Thyroid gland (tissue), 4 donors: Measurements from ENCODE around the gene PTK7. TPM values are rescaled to one million over a fixed set of nuclear protein-coding genes. Genes with fewer than 3 reads are reported as not detected.

Source experiments
- DNase-seq, 2 donors: peaks; one replicate each; pipeline ENCODE4 v3.0.0-alpha.2; 2019
- H3K27ac ChIP-seq, 3 donors: fragments of 200-600 bp; sonication (generic); 1 replicate in 2 of 3; 2 replicates in 1 of 3; pipeline ENCODE4 v1.5.1; 2016 to 2019; ENCODE audit warnings: mild to moderate bottlenecking in 1 of 3, moderate library complexity in 1 of 3
- H3K27me3 ChIP-seq: fragments of 200-600 bp; sonication (generic); one replicate; pipeline ENCODE4 v1.5.1; 2019
- H3K36me3 ChIP-seq, 2 donors: fragments of 200-600 bp; sonication (generic); one replicate each; pipeline ENCODE4 v1.5.1; 2016 to 2019
- H3K4me1 ChIP-seq, 2 donors: fragments of 200-600 bp; sonication (generic); one replicate each; pipeline ENCODE4 v1.5.1; 2017 to 2019
- H3K4me3 ChIP-seq, 3 donors: fragments of 200-600 bp; sonication (generic); replicated peaks in 1 of 3; 1 replicate in 2 of 3; 2 replicates in 1 of 3; pipeline ENCODE4 v1.5.1; 2016; ENCODE audit warnings: mild to moderate bottlenecking in 1 of 3
- H3K9me3 ChIP-seq: fragments of 200-600 bp; sonication (generic); one replicate; pipeline ENCODE4 v1.5.1; 2017
- POLR2A ChIP-seq, 2 donors: fragments of 450-650 bp; IDR thresholded peaks; one replicate each; pipeline ENCODE4 v1.6.1; 2017; ENCODE audit warnings: antibody characterized with exemption in 2 of 2, mild to moderate bottlenecking in 2 of 2, moderate library complexity in 1 of 2
- WGBS, 2 donors: methylation state at CpG; one replicate each; pipeline ENCODE4 v1.1.5; 2017; 5-methylcytosine and 5-hydroxymethylcytosine counted together
- intact Hi-C: fragments of 100-400 bp; cut with DNase I; formaldehyde crosslinking; loops from one replicate; pipeline ENCODE4 v1.15.1; 2023
- total RNA-seq, 4 donors: library from RNA; depleted of rRNA; stranded (reverse); fragments of >200 nt; gene quantifications; one replicate each; pipeline ENCODE4 v1.2.3, GENCODE V29; 2016
- TF ChIP-seq, protein P1 (sequence below), 6 experiments: fragments of 200-600 bp in 3 of 6; fragments of 450-650 bp in 3 of 6; sonication (generic) in 3 of 6; IDR thresholded peaks; one replicate each; pipeline ENCODE4 v1.5.1; 2016 to 2019; ENCODE audit warnings: antibody characterized with exemption in 6 of 6, mild to moderate bottlenecking in 2 of 6, inconsistent platforms in 1 of 6, moderate library complexity in 1 of 6

PTK7 gene
- total RNA-seq, 4 donors from 2014 or later: 43.8 to 58.9 (median 55.0) TPM

DNA sequence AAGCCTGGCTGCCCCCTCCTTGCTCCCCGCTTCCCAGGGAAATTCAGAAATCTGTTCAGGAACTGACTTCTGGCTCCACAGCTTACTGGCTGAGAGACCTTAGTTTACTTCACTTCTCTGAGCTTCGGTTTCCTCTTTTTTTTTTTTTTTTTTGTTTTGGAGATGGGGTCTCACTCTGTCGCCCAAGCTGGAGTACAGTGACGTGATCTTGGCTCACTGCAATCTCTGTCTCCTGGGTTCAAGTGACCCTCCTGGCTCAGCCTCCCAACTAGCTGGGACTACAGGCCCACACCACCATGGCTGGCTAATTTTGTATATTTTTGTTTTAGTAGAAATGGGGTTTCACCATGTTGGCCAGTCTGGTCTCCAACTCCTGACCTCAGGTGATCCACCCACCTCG, 14.9 kb downstream of the PTK7 start:
- intact Hi-C loops: no loop called here
- Histone ChIP-seq H3K36me3 (no peaks in the 10 kb centered on the region), H3K27me3 (no peaks in the 10 kb centered on the region), H3K4me3 (no peak overlapping the region), H3K27ac (peak overlapping the region; percentile 71 to 93 (median 77)), H3K4me1 (peaks cover 28 to 42% of the 10 kb centered on the region in 2 donors), H3K9me3 (no peaks in the 10 kb centered on the region)
- WGBS, 2 donors: 67 to 72% methylated on average over 5 of the region's 5 CpGs
- TF ChIP-seq POLR2A (IDR thresholded peaks at IDR 0.05): no peak
- TF ChIP-seq, protein P1, sequence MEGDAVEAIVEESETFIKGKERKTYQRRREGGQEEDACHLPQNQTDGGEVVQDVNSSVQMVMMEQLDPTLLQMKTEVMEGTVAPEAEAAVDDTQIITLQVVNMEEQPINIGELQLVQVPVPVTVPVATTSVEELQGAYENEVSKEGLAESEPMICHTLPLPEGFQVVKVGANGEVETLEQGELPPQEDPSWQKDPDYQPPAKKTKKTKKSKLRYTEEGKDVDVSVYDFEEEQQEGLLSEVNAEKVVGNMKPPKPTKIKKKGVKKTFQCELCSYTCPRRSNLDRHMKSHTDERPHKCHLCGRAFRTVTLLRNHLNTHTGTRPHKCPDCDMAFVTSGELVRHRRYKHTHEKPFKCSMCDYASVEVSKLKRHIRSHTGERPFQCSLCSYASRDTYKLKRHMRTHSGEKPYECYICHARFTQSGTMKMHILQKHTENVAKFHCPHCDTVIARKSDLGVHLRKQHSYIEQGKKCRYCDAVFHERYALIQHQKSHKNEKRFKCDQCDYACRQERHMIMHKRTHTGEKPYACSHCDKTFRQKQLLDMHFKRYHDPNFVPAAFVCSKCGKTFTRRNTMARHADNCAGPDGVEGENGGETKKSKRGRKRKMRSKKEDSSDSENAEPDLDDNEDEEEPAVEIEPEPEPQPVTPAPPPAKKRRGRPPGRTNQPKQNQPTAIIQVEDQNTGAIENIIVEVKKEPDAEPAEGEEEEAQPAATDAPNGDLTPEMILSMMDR (IDR thresholded peaks at IDR 0.05): no peak
- no peak for DNase-seq

DNA sequence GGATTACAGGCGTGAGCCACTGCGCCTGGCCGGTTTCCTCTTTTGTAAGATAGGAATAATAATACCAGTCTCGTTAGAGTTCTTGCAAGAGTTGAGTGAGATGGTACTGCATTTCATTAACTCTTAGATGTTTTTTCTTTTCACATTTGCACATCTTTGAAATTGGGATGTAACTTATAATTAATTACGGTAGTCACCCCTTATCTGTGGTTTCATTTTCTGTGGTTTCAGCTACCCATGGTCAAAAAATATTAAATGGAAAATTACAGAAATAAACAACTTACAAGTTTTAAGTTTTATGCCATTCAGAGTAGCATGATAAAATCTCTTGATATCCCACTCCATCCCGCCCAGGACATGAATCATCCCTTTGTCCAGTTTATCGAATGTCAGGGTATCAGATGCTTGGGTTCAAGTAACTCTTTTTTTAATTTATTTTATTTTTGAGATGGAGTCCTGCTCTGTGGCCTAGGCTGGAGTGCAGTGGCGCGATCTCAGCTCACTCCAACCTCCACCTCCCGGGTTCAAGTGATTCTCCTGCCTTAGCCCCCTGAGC, 15.4 kb downstream of the PTK7 start:
- 91 to 93% methylated on average over 10 of the region's 10 CpGs for WGBS, 2 donors
- TF ChIP-seq, protein P1 (IDR thresholded peaks at IDR 0.05): no peak
- no peak for TF ChIP-seq POLR2A (IDR thresholded peaks at IDR 0.05)
- H3K9me3 ChIP-seq: no peaks in the 10 kb centered on the region
- peaks cover 33 to 47% of the 10 kb centered on the region in 2 donors for H3K4me1 ChIP-seq
- H3K4me3 ChIP-seq: no peak overlapping the region
- intact Hi-C loops: no loop called here
- H3K36me3 ChIP-seq: no peaks in the 10 kb centered on the region
- no peaks in the 10 kb centered on the region for H3K27me3 ChIP-seq
- no peak for DNase-seq
- peak overlapping the region in 1 of 3 donors; percentile 77 for H3K27ac ChIP-seq

DNA sequence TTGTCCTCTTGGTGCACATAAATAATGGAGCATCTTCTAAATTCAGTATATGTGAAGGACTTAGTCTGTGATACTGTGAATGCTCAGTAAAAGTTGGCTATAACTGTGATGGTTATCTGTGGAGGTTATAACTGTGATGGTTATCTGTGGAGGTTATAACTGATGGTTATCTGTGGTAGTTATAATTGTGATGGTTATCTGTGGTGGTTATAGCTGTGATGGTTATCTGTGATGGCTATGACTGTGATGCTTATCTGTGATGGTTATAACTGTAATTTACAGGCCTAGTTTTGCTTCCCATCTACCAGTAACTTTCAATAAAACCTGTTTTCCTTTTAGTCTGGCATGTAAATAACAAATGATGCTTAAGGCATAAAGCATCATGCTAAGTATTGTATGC, 16.5 kb downstream of the PTK7 start:
- Histone ChIP-seq H3K36me3 (no peaks in the 10 kb centered on the region), H3K4me1 (peaks cover 45 to 58% of the 10 kb centered on the region in 2 donors), H3K27ac (no peak overlapping the region), H3K9me3 (no peaks in the 10 kb centered on the region), H3K4me3 (no peak overlapping the region), H3K27me3 (no peaks in the 10 kb centered on the region)
- no peak for DNase-seq
- intact Hi-C loops: no loop called here
- TF ChIP-seq, protein P1 (IDR thresholded peaks at IDR 0.05): no peak
- no peak for TF ChIP-seq POLR2A (IDR thresholded peaks at IDR 0.05)

DNA sequence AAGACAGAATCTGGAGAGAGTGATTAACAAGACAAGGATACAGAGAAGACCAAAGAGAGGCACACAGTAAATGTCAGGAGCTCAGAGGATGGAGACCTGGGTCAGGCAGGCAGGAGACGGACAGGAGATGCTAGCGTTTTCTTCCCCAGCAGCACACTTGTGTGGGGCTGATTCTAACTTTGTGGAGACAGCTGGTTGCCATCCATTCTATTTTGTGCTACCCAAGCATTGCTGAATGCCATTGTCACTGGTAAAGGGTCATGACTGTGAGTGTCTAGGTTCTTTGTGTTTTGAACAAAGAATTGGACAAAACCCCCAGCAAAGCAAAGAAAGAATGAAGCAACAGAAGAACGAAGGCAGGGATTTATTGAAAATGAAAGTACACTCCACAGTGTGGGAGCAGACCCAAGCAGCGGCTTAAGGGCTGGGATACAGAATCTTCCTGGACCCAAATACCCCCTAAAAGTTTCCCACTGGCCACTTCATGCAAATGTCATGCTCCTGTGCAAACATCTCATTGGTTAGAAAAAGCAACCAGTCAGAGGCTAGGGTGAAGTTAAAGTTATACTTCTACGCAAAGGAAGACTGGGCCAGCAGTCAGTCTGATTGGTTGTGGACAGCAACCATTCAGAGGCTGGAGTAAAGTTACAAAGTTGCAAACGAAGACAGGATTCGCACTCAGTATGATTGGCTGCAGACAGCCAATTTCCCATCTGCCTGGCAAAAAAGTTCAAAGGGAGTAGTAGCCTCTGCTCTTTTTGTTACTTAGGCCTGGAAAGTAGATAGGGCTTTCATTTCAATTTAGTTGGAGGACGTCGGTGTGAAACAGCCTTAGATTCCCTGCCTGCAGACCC, 17.5 kb downstream of the PTK7 start:
- Histone ChIP-seq H3K36me3 (no peaks in the 10 kb centered on the region), H3K27me3 (no peaks in the 10 kb centered on the region), H3K4me1 (peaks cover 53 to 65% of the 10 kb centered on the region in 2 donors), H3K9me3 (no peaks in the 10 kb centered on the region), H3K4me3 (no peak overlapping the region), H3K27ac (peak overlapping the region in 2 of 3 donors; percentile 19 to 27)
- TF ChIP-seq, protein P1 (IDR thresholded peaks at IDR 0.05): no peak
- TF ChIP-seq POLR2A (IDR thresholded peaks at IDR 0.05): no peak
- no peak for DNase-seq
- intact Hi-C loops: no loop called here
- 76 to 81% methylated on average over 9 of the region's 9 CpGs for WGBS, 2 donors

DNA sequence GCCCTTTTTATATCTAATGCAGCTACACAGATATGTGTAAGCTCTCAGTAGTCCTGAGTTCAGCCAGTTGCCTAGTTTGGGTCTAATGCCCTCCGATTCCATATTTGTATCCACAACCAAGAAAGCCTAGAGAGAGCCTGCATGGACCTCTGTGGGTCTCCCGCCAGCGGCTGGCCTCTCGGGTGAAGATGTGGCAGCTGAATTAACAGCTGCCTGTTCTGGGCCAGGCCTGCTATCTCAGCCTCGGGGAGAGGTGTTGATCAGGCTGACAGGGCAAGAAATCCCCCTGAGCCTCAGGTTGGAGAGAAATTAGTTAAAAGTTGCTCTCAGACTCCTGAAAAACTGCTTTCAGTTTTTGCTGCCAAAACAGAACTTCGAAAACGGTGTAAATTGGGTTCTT, 19.8 kb downstream of the PTK7 start:
- Histone ChIP-seq H3K36me3 (no peaks in the 10 kb centered on the region), H3K9me3 (no peaks in the 10 kb centered on the region), H3K27me3 (no peaks in the 10 kb centered on the region), H3K4me3 (no peak overlapping the region), H3K4me1 (peaks cover 30 to 43% of the 10 kb centered on the region in 2 donors), H3K27ac (peak overlapping the region; percentile 76 to 91 (median 80))
- intact Hi-C loops: no loop called here
- TF ChIP-seq, protein P1 (IDR thresholded peaks at IDR 0.05): no peak
- no peak for TF ChIP-seq POLR2A (IDR thresholded peaks at IDR 0.05)
- peak in 1 of 2 donors; percentile 23 for DNase-seq
- WGBS, 2 donors: 45% methylated on average over 7 of the region's 7 CpGs
